Vagina (tissue), 2 donors: ENCODE measurements around the gene ANO10.

Experiments
- POLR2A ChIP-seq, 2 donors: fragments of 450-650 bp; IDR thresholded peaks; one replicate each; pipeline ENCODE4 v1.6.1; 2017; ENCODE audit warnings: antibody characterized with exemption in 2 of 2, mild to moderate bottlenecking in 2 of 2, moderate library complexity in 2 of 2
- POLR2AphosphoS5 ChIP-seq, 2 donors: sonication (generic); formaldehyde crosslinking; IDR thresholded peaks; one replicate each; pipeline ENCODE4 v1.9.0; 2017; ENCODE audit warnings: antibody characterized with exemption in 2 of 2, mild to moderate bottlenecking in 2 of 2, low read depth in 1 of 2; ENCODE audit not compliant: insufficient read depth in 1 of 2
- TF ChIP-seq, protein P1 (sequence below), 3 experiments: fragments of 450-650 bp in 2 of 3; fragments of 200-600 bp in 1 of 3; sonication (generic) in 1 of 3; IDR thresholded peaks; one replicate each; pipeline ENCODE4 v1.5.1; 2017 to 2019; ENCODE audit warnings: antibody characterized with exemption in 3 of 3, mild to moderate bottlenecking in 2 of 3, moderate library complexity in 2 of 3

DNA sequence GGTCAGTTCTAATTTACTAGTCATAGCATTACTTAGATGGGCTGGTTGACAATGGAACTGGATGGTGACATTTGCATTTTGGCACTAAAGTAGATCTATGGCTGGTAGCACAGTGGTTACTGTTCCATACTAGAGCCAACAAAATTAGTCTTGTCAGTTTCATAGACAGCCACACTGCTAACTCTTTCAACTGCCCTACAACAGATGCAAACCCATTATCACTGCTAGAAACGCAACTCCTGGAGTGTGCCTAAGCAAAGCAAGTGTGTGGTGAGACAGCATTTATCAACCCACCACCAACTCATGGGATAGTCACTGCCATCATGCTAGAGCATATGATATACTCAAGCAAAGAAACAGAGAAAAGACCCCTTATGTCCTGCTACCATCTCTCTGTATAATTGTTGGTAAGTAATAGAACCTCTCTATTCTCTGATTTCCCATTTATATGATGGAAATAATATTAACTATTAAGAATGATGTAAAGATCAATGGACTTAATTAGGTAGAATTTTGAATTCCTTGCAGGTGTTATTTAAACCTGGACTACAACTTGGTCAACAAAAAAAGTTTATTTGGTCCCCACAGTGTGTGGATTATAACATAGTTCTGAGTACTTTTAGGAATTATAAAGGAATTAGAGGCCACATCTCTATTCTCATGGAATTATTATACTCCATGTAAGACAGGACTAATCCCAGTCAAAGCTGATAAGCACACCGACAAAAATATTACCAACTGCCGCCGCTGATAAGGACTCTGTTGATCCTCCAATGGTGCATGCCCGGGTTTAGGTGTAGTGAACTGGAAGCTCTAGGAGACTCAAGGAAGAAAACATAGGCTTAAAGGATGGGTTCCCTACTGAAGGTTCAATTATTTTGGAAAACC, 49.1 kb upstream of the ANO10 start:
- TF ChIP-seq, protein P1, sequence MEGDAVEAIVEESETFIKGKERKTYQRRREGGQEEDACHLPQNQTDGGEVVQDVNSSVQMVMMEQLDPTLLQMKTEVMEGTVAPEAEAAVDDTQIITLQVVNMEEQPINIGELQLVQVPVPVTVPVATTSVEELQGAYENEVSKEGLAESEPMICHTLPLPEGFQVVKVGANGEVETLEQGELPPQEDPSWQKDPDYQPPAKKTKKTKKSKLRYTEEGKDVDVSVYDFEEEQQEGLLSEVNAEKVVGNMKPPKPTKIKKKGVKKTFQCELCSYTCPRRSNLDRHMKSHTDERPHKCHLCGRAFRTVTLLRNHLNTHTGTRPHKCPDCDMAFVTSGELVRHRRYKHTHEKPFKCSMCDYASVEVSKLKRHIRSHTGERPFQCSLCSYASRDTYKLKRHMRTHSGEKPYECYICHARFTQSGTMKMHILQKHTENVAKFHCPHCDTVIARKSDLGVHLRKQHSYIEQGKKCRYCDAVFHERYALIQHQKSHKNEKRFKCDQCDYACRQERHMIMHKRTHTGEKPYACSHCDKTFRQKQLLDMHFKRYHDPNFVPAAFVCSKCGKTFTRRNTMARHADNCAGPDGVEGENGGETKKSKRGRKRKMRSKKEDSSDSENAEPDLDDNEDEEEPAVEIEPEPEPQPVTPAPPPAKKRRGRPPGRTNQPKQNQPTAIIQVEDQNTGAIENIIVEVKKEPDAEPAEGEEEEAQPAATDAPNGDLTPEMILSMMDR (IDR thresholded peaks at IDR 0.05) = no peak
- TF ChIP-seq POLR2A (IDR thresholded peaks at IDR 0.05) (no peak), POLR2AphosphoS5 (IDR thresholded peaks at IDR 0.05; ENCODE audit: insufficient read depth in 1 of 2, low read depth in 1 of 2) (no peak)
